PC-9 (cell line): ENCODE data around the gene GRIP1. TPM values are rescaled to one million over a fixed set of nuclear protein-coding genes. Genes with fewer than 3 reads are reported as not detected.

Experiments
- BruUV-seq: library from RNA; stranded (reverse); fragments of 400-500 nt; replicated peaks from 2 replicates; lab custom pipeline; 2021; lab: Mats Ljungman, UMichigan
- CTCF ChIA-PET: fragments of 300-600 bp; sonication (Branson Sonifier 250); formaldehyde crosslinking; loops from one replicate; lab custom pipeline; 2022; ENCODE audit warnings: antibody characterized with exemption; lab: Charles Lee
- POLR2A ChIA-PET: fragments of 300-600 bp; sonication (Branson Sonifier 250); formaldehyde crosslinking; loops from one replicate; lab custom pipeline; 2022; ENCODE audit warnings: antibody characterized with exemption; ENCODE audit not compliant: unreplicated experiment; lab: Charles Lee
- DNase-seq, 2 experiments: peaks; one replicate each; pipeline versions ENCODE4 v3.0.0 to v3.0.0-alpha.2; 2015 to 2022; ENCODE audit warnings: mixed read lengths in 1 of 2
- H2AFZ ChIP-seq: fragments of 200-600 bp; sonication (generic); 2 replicates; pipeline ENCODE4 v1.8.1; 2017; ENCODE audit warnings: antibody characterized with exemption
- H3F3A ChIP-seq: fragments of 200-600 bp; sonication (generic); 2 replicates; pipeline ENCODE4 v1.8.1; 2017; ENCODE audit warnings: antibody characterized with exemption, mild to moderate bottlenecking, low read depth; ENCODE audit not compliant: insufficient read depth
- H3K27ac ChIP-seq: fragments of 200-600 bp; sonication (generic); 2 replicates; pipeline ENCODE4 v1.6.1; 2016; ENCODE audit warnings: mixed run types
- H3K27me3 ChIP-seq: fragments of 200-600 bp; sonication (generic); 2 replicates; pipeline ENCODE4 v1.6.1; 2016; ENCODE audit warnings: low read depth, mixed run types; ENCODE audit not compliant: insufficient read depth
- H3K36me3 ChIP-seq: fragments of 200-600 bp; sonication (generic); 2 replicates; pipeline ENCODE4 v1.6.1; 2016; ENCODE audit warnings: low read depth, mixed run types
- H3K4me1 ChIP-seq: fragments of 200-600 bp; sonication (generic); replicated peaks from 2 replicates; pipeline ENCODE4 v1.6.1; 2016; ENCODE audit warnings: mixed run types; ENCODE audit not compliant: insufficient read depth
- H3K4me2 ChIP-seq: fragments of 200-600 bp; sonication (generic); 2 replicates; pipeline ENCODE4 v1.6.1; 2017; ENCODE audit warnings: mixed run types
- H3K4me3 ChIP-seq: fragments of 200-600 bp; sonication (generic); 2 replicates; pipeline ENCODE4 v1.6.1; 2016; ENCODE audit warnings: mixed run types
- H3K79me2 ChIP-seq: fragments of 200-600 bp; sonication (generic); 2 replicates; pipeline ENCODE4 v1.6.1; 2017; ENCODE audit warnings: low read depth, mixed run types
- H3K9me2 ChIP-seq: fragments of 200-600 bp; sonication (generic); 2 replicates; pipeline ENCODE4 v1.8.1; 2017; ENCODE audit warnings: mild to moderate bottlenecking; ENCODE audit not compliant: insufficient read depth
- H3K9me3 ChIP-seq: fragments of 200-600 bp; sonication (generic); 2 replicates; pipeline ENCODE4 v1.8.1; 2016; ENCODE audit warnings: low read depth; ENCODE audit not compliant: insufficient read depth
- H4K20me1 ChIP-seq: fragments of 200-600 bp; sonication (generic); 2 replicates; pipeline ENCODE4 v1.8.1; 2017; ENCODE audit not compliant: insufficient read depth
- CTCF ChIP-seq: fragments of 200-600 bp; sonication (generic); conservative IDR thresholded peaks from 2 replicates; pipeline ENCODE4 v1.6.1; 2017; ENCODE audit warnings: mixed run types, antibody characterized with exemption, mild to moderate bottlenecking, moderate library complexity
- EZH2 ChIP-seq: fragments of 200-600 bp; sonication (generic); IDR thresholded peaks from 2 replicates; pipeline ENCODE4 v1.8.0; 2017; ENCODE audit warnings: antibody characterized with exemption, low read depth
- intact Hi-C: fragments of 100-400 bp; cut with micrococcal nuclease; formaldehyde crosslinking; loops from one replicate; pipeline ENCODE4 v1.10.0; 2022; ENCODE audit not compliant: unreplicated experiment
- total RNA-seq: library from RNA; stranded (reverse); gene quantifications from 2 replicates; pipeline ENCODE4 v1.2.3, GENCODE V29; 2021

Gene GRIP1
- total RNA-seq, 1 experiment from 2014 or later, result 16.0 TPM

- TF ChIP-seq EZH2, result no peak
- no peak for TF ChIP-seq CTCF
- POLR2A ChIA-PET, result no interaction called here
- H3K27me3 ChIP-seq, result no peaks in the 10 kb centered on the region
- H3F3A ChIP-seq, result no peaks in the 10 kb centered on the region
- no peaks in the 10 kb centered on the region for H3K9me3 ChIP-seq
- no peaks in the 10 kb centered on the region for H3K4me1 ChIP-seq
- no peaks in the 10 kb centered on the region for H3K36me3 ChIP-seq
- H3K4me3 ChIP-seq, result no peak overlapping the region
- H3K79me2 ChIP-seq, result no peaks in the 10 kb centered on the region
- BruUV-seq, result no TSS peak
- no peaks in the 10 kb centered on the region for H4K20me1 ChIP-seq
- DNase-seq, result no peak
- H3K4me2 ChIP-seq, result no peak overlapping the region
- H3K9me2 ChIP-seq, result no peaks in the 10 kb centered on the region; the same call in 1 of the 2 replicates
- H3K27ac ChIP-seq, result no peak overlapping the region
- intact Hi-C loops, result no loop called here
- no peak overlapping the region for H2AFZ ChIP-seq
- CTCF ChIA-PET, result no interaction called here
Observed at GRCh38 chr12:66674495-66675122, 4.3 kb downstream of the GRIP1 start.

GRCh38 chr12:66669541-66669940 is 9.3 kb downstream of the GRIP1 start:
- Histone ChIP-seq H4K20me1 (no peaks in the 10 kb centered on the region), H3K4me3 (no peak overlapping the region), H3K9me3 (no peaks in the 10 kb centered on the region), H3K4me1 (no peaks in the 10 kb centered on the region), H3F3A (no peaks in the 10 kb centered on the region), H3K27me3 (no peaks in the 10 kb centered on the region), H3K36me3 (no peaks in the 10 kb centered on the region), H2AFZ (no peak overlapping the region), H3K79me2 (no peaks in the 10 kb centered on the region), H3K27ac (no peak overlapping the region), H3K4me2 (no peak overlapping the region), H3K9me2 (no peaks in the 10 kb centered on the region)
- ChIA-PET CTCF (interaction anchor here (0.6 kb wide), 1 partner anchor 121 kb away, joined by 6 read pairs; no protein-coding TSS in a partner anchor), POLR2A (interaction anchor here (0.6 kb wide), 1 partner anchor 308 kb away, joined by 3 read pairs; no protein-coding TSS in a partner anchor)
- no TSS peak for BruUV-seq
- intact Hi-C loops, result no loop called here
- DNase-seq, result no peak
- TF ChIP-seq CTCF, result no peak
- no peak for TF ChIP-seq EZH2

- POLR2A ChIA-PET, result no interaction called here
- CTCF ChIA-PET, result no interaction called here
Observed at GRCh38 chr12:66668311-66668710, 10.6 kb downstream of the GRIP1 start.

More at GRCh38 chr12:66668311-66668710, 10.6 kb downstream of the GRIP1 start:
- H3K36me3 ChIP-seq, result no peaks in the 10 kb centered on the region
- H3K4me2 ChIP-seq, result no peak overlapping the region
- H3K9me2 ChIP-seq, result no peaks in the 10 kb centered on the region
- H4K20me1 ChIP-seq, result no peaks in the 10 kb centered on the region
- intact Hi-C loops, result no loop called here
- BruUV-seq, result no TSS peak
- no peaks in the 10 kb centered on the region for H3F3A ChIP-seq
- H3K27ac ChIP-seq, result no peak overlapping the region
- peaks cover 11% of the 10 kb centered on the region for H3K4me1 ChIP-seq
- H3K4me3 ChIP-seq, result no peak overlapping the region
- no peak for DNase-seq
- no peaks in the 10 kb centered on the region for H3K79me2 ChIP-seq
- H3K9me3 ChIP-seq, result no peaks in the 10 kb centered on the region
- H2AFZ ChIP-seq, result no peak overlapping the region
- no peaks in the 10 kb centered on the region for H3K27me3 ChIP-seq
- TF ChIP-seq CTCF (no peak), EZH2 (no peak)
